H9 (cell line): ENCODE data around the gene MISP. TPM values are rescaled to one million over a fixed set of nuclear protein-coding genes. Genes with fewer than 3 reads are reported as not detected.

Experiments used
- DNase-seq: peaks from one replicate; pipeline ENCODE4 v3.0.0-alpha.2; 2017
- H2AFZ ChIP-seq: one replicate; pipeline ENCODE4 v1.6.1; 2013; ENCODE audit warnings: mild to moderate bottlenecking, low read length, control low read depth, moderate library complexity
- H2AK5ac ChIP-seq: 2 replicates; pipeline ENCODE4 v1.6.1; 2013; ENCODE audit warnings: low read length, control low read depth, mixed read lengths; ENCODE audit not compliant: insufficient read length
- H2BK120ac ChIP-seq: one replicate; pipeline ENCODE4 v1.6.1; 2013; ENCODE audit warnings: low read depth, mild to moderate bottlenecking, low read length, control low read depth, inconsistent platforms; ENCODE audit not compliant: poor library complexity, severe bottlenecking
- H2BK12ac ChIP-seq: 2 replicates; pipeline ENCODE4 v1.6.1; 2013; ENCODE audit warnings: low read length, control low read depth, mixed read lengths, low read depth; ENCODE audit not compliant: insufficient read length
- H2BK15ac ChIP-seq: 2 replicates; pipeline ENCODE4 v1.6.1; 2013; ENCODE audit warnings: low read depth, low read length, control low read depth
- H2BK20ac ChIP-seq: one replicate; pipeline ENCODE4 v1.6.1; 2013; ENCODE audit warnings: low read depth, mild to moderate bottlenecking, low read length, control low read depth, inconsistent platforms; ENCODE audit not compliant: poor library complexity, severe bottlenecking
- H2BK5ac ChIP-seq: 2 replicates; pipeline ENCODE4 v1.6.1; 2013; ENCODE audit warnings: low read length, control low read depth, mixed read lengths; ENCODE audit not compliant: insufficient read length
- H3K14ac ChIP-seq: 2 replicates; pipeline ENCODE4 v1.6.1; 2013; ENCODE audit warnings: low read length, control low read depth; ENCODE audit not compliant: insufficient read depth
- H3K18ac ChIP-seq: 2 replicates; pipeline ENCODE4 v1.6.1; 2013; ENCODE audit warnings: low read depth, mild to moderate bottlenecking, mixed read lengths, low read length, control low read depth; ENCODE audit not compliant: insufficient read length
- H3K23ac ChIP-seq: 2 replicates; pipeline ENCODE4 v1.6.1; 2013; ENCODE audit warnings: low read length, control low read depth, mixed read lengths, low read depth; ENCODE audit not compliant: insufficient read length
- H3K23me2 ChIP-seq: 2 replicates; pipeline ENCODE4 v1.6.1; 2013; ENCODE audit warnings: low read depth, mild to moderate bottlenecking, mixed read lengths, low read length, control low read depth; ENCODE audit not compliant: insufficient read length, poor library complexity, severe bottlenecking
- H3K27ac ChIP-seq: 2 replicates; pipeline ENCODE4 v1.5.1; 2013; ENCODE audit warnings: low read length, control low read depth, mixed read lengths, low read depth; ENCODE audit not compliant: insufficient read length
- H3K27me3 ChIP-seq: 2 replicates; pipeline ENCODE4 v1.6.1; 2013; ENCODE audit warnings: low read length, control low read depth, inconsistent platforms; ENCODE audit not compliant: insufficient read depth
- H3K4ac ChIP-seq: 2 replicates; pipeline ENCODE4 v1.6.1; 2013; ENCODE audit warnings: low read depth, mild to moderate bottlenecking, control low read depth, inconsistent platforms, low read length, moderate library complexity
- H3K4me1 ChIP-seq: 2 replicates; pipeline ENCODE4 v1.6.1; 2013; ENCODE audit warnings: low read length, control low read depth, inconsistent platforms; ENCODE audit not compliant: insufficient read depth
- H3K4me2 ChIP-seq: 2 replicates; pipeline ENCODE4 v1.6.1; 2013; ENCODE audit warnings: low read length, control low read depth, mixed read lengths; ENCODE audit not compliant: insufficient read length, insufficient read depth
- H3K56ac ChIP-seq: 2 replicates; pipeline ENCODE4 v1.6.1; 2013; ENCODE audit warnings: low read depth, mild to moderate bottlenecking, mixed read lengths, low read length, control low read depth; ENCODE audit not compliant: insufficient read length
- H3K79me1 ChIP-seq: 2 replicates; pipeline ENCODE4 v1.6.1; 2013; ENCODE audit warnings: low read depth, mild to moderate bottlenecking, moderate library complexity, low read length, control low read depth, inconsistent platforms; ENCODE audit not compliant: insufficient read depth, poor library complexity, severe bottlenecking
- H3K79me2 ChIP-seq: 2 replicates; pipeline ENCODE4 v1.6.1; 2013; ENCODE audit warnings: low read length, control low read depth, inconsistent platforms; ENCODE audit not compliant: insufficient read depth
- H3K9ac ChIP-seq: 2 replicates; pipeline ENCODE4 v1.6.1; 2013; ENCODE audit warnings: low read length, control low read depth, mixed read lengths; ENCODE audit not compliant: insufficient read length; ENCODE audit errors: extremely low read depth
- H3K9me3 ChIP-seq: one replicate; pipeline ENCODE4 v1.6.1; 2013; ENCODE audit warnings: low read depth, low read length, inconsistent platforms; ENCODE audit not compliant: control insufficient read depth
- H3T11ph ChIP-seq: one replicate; pipeline ENCODE4 v1.6.1; 2013; ENCODE audit warnings: mild to moderate bottlenecking, low read length, control low read depth, inconsistent platforms
- H4K20me1 ChIP-seq: one replicate; pipeline ENCODE4 v1.6.1; 2013; ENCODE audit not compliant: control insufficient read depth, insufficient read length, insufficient read depth
- H4K5ac ChIP-seq: 2 replicates; pipeline ENCODE4 v1.6.1; 2013; ENCODE audit warnings: low read depth, mild to moderate bottlenecking, mixed read lengths, low read length, control low read depth; ENCODE audit not compliant: insufficient read length
- H4K8ac ChIP-seq: replicated peaks from 2 replicates; pipeline ENCODE4 v1.6.1; 2013; ENCODE audit warnings: low read length, control low read depth, mixed read lengths, low read depth; ENCODE audit not compliant: insufficient read length
- H4K91ac ChIP-seq: 2 replicates; pipeline ENCODE4 v1.6.1; 2013; ENCODE audit warnings: low read depth, mild to moderate bottlenecking, moderate library complexity, mixed read lengths, low read length, control low read depth; ENCODE audit not compliant: insufficient read length
- H3K27ac Mint-ChIP-seq, 3 experiments: 2 replicates in 2 of 3; 3 replicates in 1 of 3; pipeline ENCODE4 v1.8.0; 2020 to 2021; ENCODE audit warnings: mixed read lengths in 3 of 3, mild to moderate bottlenecking in 1 of 3, moderate library complexity in 1 of 3
- H3K27me3 Mint-ChIP-seq: 2 replicates; pipeline ENCODE4 v1.8.0; 2021; ENCODE audit warnings: low read depth, mild to moderate bottlenecking, moderate library complexity, mixed read lengths
- H3K36me3 Mint-ChIP-seq, 3 experiments: 2 replicates in 2 of 3; 3 replicates in 1 of 3; pipeline ENCODE4 v1.8.0; 2020 to 2021; ENCODE audit warnings: low read depth in 3 of 3, mixed read lengths in 3 of 3; ENCODE audit not compliant: insufficient read depth in 1 of 3
- H3K4me1 Mint-ChIP-seq, 2 experiments: 2 replicates each; pipeline ENCODE4 v1.8.0; 2020; ENCODE audit warnings: mixed read lengths in 2 of 2
- H3K4me3 Mint-ChIP-seq, 2 experiments: 2 replicates in 1 of 2; 3 replicates in 1 of 2; pipeline ENCODE4 v1.8.0; 2020 to 2021; ENCODE audit warnings: mild to moderate bottlenecking in 2 of 2, mixed read lengths in 2 of 2, moderate library complexity in 1 of 2
- H3K9me3 Mint-ChIP-seq, 2 experiments: 2 replicates in 1 of 2; 3 replicates in 1 of 2; pipeline ENCODE4 v1.8.0; 2020; ENCODE audit warnings: mild to moderate bottlenecking in 2 of 2, mixed read lengths in 2 of 2, moderate library complexity in 1 of 2
- WGBS: extraction: QIAGEN DNeasy Blood & Tissue Kit; methylation state at CpG from one replicate; pipeline ENCODE4 v1.1.7; 2013; ENCODE audit warnings: missing lambda C conversion rate, low lambda C conversion rate, mixed read lengths; ENCODE audit not compliant: insufficient read length; ENCODE audit errors: extremely low coverage; 5-methylcytosine and 5-hydroxymethylcytosine counted together
- total RNA-seq: library from RNA; stranded (reverse); gene quantifications from 2 replicates; pipeline ENCODE4 v1.2.1, GENCODE V29; 2021
- TF ChIP-seq, protein P1 (sequence below): fragments of 200-600 bp; sonication (generic); conservative IDR thresholded peaks from 3 replicates; pipeline ENCODE4 v1.8.0; 2021; ENCODE audit warnings: antibody characterized with exemption, mild to moderate bottlenecking

Gene MISP
- total RNA-seq, 1 experiment from 2014 or later, result 0.44 TPM

DNA sequence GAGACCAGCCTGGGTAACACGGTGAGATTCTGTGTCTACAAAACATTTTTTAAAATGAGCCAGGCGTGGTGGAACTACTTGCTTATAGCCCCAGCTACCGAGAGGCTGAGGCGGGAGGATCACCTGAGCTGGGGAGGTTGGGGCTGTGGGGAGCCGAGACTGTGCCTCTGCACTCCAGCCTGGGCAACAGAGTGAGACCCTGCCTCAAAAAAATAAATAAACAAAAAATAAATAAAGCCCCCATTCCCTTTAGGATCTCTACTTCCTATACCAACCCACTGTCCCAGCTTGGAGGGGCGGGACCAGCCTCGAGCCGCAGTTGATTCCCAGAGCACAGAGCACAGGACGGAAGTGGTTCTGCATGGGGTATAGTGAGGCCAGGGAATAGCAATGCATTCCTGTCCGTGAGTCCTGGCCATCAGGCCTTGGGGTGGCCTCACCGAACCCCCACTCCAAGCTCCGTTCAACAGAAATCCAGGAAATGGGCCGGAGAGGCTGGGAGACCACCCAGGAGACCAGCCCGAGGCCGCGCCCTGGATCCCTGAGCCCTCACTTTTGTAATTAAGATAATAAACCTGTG, 41.5 kb downstream of the MISP start:
- Histone ChIP-seq H3K79me2 (no peaks in the 10 kb centered on the region), H3K14ac (no peak overlapping the region), H3K27me3 (no peaks in the 10 kb centered on the region), H4K20me1 (no peaks in the 10 kb centered on the region), H3K4me2 (no peak overlapping the region), H2BK12ac (no peak overlapping the region), H2BK120ac (no peak overlapping the region), H4K91ac (no peak overlapping the region), H3K9me3 (no peaks in the 10 kb centered on the region), H2AFZ (no peak overlapping the region), H3K4me1 (no peaks in the 10 kb centered on the region; the same call in 1 of the 2 replicates), H3K23ac (no peak overlapping the region), H2BK15ac (no peak overlapping the region), H2BK5ac (no peak overlapping the region), H2AK5ac (no peak overlapping the region), H3K56ac (no peak overlapping the region), H3K18ac (no peak overlapping the region), H3T11ph (no peak overlapping the region), H4K8ac (no peak overlapping the region), H2BK20ac (no peak overlapping the region), H3K9ac (no peak overlapping the region), H3K23me2 (no peaks in the 10 kb centered on the region), H4K5ac (no peak overlapping the region), H3K27ac (no peak overlapping the region), H3K79me1 (no peaks in the 10 kb centered on the region), H3K4ac (no peak overlapping the region)
- no peaks in the 10 kb centered on the region for H3K36me3 Mint-ChIP-seq
- H3K9me3 Mint-ChIP-seq, result no peaks in the 10 kb centered on the region; a peak in 1 of 5 replicates
- no peaks in the 10 kb centered on the region for H3K27me3 Mint-ChIP-seq
- no peak overlapping the region for H3K4me3 Mint-ChIP-seq
- peak; percentile 41 for DNase-seq
- peak overlapping the region in 1 of 3 experiments; percentile 44; a peak in 1 of 7 replicates for H3K27ac Mint-ChIP-seq
- TF ChIP-seq, protein P1, sequence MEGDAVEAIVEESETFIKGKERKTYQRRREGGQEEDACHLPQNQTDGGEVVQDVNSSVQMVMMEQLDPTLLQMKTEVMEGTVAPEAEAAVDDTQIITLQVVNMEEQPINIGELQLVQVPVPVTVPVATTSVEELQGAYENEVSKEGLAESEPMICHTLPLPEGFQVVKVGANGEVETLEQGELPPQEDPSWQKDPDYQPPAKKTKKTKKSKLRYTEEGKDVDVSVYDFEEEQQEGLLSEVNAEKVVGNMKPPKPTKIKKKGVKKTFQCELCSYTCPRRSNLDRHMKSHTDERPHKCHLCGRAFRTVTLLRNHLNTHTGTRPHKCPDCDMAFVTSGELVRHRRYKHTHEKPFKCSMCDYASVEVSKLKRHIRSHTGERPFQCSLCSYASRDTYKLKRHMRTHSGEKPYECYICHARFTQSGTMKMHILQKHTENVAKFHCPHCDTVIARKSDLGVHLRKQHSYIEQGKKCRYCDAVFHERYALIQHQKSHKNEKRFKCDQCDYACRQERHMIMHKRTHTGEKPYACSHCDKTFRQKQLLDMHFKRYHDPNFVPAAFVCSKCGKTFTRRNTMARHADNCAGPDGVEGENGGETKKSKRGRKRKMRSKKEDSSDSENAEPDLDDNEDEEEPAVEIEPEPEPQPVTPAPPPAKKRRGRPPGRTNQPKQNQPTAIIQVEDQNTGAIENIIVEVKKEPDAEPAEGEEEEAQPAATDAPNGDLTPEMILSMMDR, result no peak
- no CpG with 5 or more reads among the region's 16 CpGs for WGBS
- peaks cover 23 to 36% of the 10 kb centered on the region in 2 experiments for H3K4me1 Mint-ChIP-seq
